Sigmoid colon (tissue), 7 donors: ENCODE data around the gene STRIP1. TPM values are rescaled to one million over a fixed set of nuclear protein-coding genes. Genes with fewer than 3 reads are reported as not detected.

ENCODE experiments used
- DNase-seq: peaks from one replicate; pipeline ENCODE4 v3.0.0-alpha.2; 2019
- H3K27ac ChIP-seq, 4 donors: fragments of 200-600 bp; sonication (generic); one replicate each; pipeline ENCODE4 v1.5.1; 2016 to 2019; ENCODE audit warnings: mild to moderate bottlenecking in 1 of 4
- H3K27me3 ChIP-seq, 3 donors: fragments of 200-600 bp; sonication (generic); one replicate each; pipeline ENCODE4 v1.5.1; 2019; ENCODE audit warnings: mild to moderate bottlenecking in 1 of 3
- H3K36me3 ChIP-seq, 4 donors: fragments of 200-600 bp; sonication (generic); one replicate each; pipeline ENCODE4 v1.5.1; 2016 to 2019
- H3K4me1 ChIP-seq, 4 donors: fragments of 200-600 bp; sonication (generic); one replicate each; pipeline ENCODE4 v1.5.1; 2017 to 2019
- H3K4me3 ChIP-seq, 4 donors: fragments of 200-600 bp; sonication (generic); one replicate each; pipeline ENCODE4 v1.5.1; 2017 to 2019; ENCODE audit warnings: mild to moderate bottlenecking in 2 of 4, moderate library complexity in 1 of 4
- H3K9me3 ChIP-seq, 4 donors: fragments of 200-600 bp in 3 of 4; sonication (generic) in 3 of 4; one replicate each; pipeline versions ENCODE4 v1.5.1 to v1.6.1; 2013 to 2019
- EP300 ChIP-seq, 4 donors: sonication (generic); formaldehyde crosslinking; IDR thresholded peaks; one replicate each; pipeline ENCODE4 v1.6.1; 2017; ENCODE audit warnings: antibody characterized with exemption in 4 of 4
- POLR2A ChIP-seq, 2 donors: fragments of 450-650 bp; IDR thresholded peaks; one replicate each; pipeline ENCODE4 v1.6.1; 2016; ENCODE audit warnings: antibody characterized with exemption in 2 of 2, mild to moderate bottlenecking in 2 of 2, moderate library complexity in 2 of 2
- POLR2AphosphoS5 ChIP-seq, 4 donors: sonication (generic); formaldehyde crosslinking; IDR thresholded peaks; one replicate each; pipeline ENCODE4 v1.6.1; 2017; ENCODE audit warnings: antibody characterized with exemption in 4 of 4
- WGBS, 2 donors: extraction: QIAGEN DNeasy Blood & Tissue Kit; methylation state at CpG; one replicate each; pipeline ENCODE4 v1.1.7; 2013; 5-methylcytosine and 5-hydroxymethylcytosine counted together
- intact Hi-C: fragments of 100-400 bp; cut with DNase I; formaldehyde crosslinking; loops from one replicate; pipeline ENCODE4 v1.15.1; 2023
- polyA plus RNA-seq, 3 donors: library from polyadenylated mRNA; stranded (reverse); fragments of 200-250 nt; gene quantifications; one replicate each; pipeline ENCODE4 v1.2.3, GENCODE V29; 2013
- total RNA-seq, 4 donors: library from RNA; depleted of rRNA; stranded (reverse); fragments of >200 nt; gene quantifications; one replicate each; pipeline ENCODE4 v1.1.0, GENCODE V29; 2016
- TF ChIP-seq, protein P1 (sequence below), 4 experiments: fragments of 450-650 bp in 3 of 4; fragments of 200-600 bp in 1 of 4; IDR thresholded peaks; one replicate each; pipeline ENCODE4 v1.5.1; 2016 to 2019; ENCODE audit warnings: antibody characterized with exemption in 4 of 4, mild to moderate bottlenecking in 3 of 4, moderate library complexity in 2 of 4
- donor health status: healthy with polysubstance abuse.
- donor health status: Bipolar disorder and iron deficiency.
- donor health status: healthy.

STRIP1 gene
- total and polyA plus RNA-seq, 7 donors = 7.9 to 47.8 (median 32.8) TPM

DNA sequence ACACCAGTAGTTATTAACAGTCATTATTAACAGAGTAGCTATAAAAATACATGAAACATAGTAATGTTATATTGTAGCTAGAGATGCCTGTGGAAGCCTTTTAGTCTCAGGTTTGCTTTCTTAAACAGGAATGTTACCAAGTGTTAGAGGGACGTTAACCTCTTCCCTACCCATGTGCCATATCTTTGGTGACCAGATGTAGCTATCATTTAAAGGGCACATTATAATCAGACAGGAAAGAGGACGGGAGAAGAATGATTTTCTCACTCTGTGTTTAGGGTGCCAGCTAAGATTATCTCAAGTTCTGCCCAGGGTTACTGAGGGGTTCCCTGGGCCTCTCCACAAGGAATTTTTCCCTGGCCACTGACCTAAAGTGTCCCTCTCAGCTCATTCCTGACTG lies 57.0 kb downstream of the STRIP1 start:
- no peaks in the 10 kb centered on the region for H3K27me3 ChIP-seq
- intact Hi-C loops = no loop called here
- H3K9me3 ChIP-seq = no peaks in the 10 kb centered on the region

GRCh38 chr1:110091791-110092190 lies 57.4 kb downstream of the STRIP1 start:
- TF ChIP-seq, protein P1, sequence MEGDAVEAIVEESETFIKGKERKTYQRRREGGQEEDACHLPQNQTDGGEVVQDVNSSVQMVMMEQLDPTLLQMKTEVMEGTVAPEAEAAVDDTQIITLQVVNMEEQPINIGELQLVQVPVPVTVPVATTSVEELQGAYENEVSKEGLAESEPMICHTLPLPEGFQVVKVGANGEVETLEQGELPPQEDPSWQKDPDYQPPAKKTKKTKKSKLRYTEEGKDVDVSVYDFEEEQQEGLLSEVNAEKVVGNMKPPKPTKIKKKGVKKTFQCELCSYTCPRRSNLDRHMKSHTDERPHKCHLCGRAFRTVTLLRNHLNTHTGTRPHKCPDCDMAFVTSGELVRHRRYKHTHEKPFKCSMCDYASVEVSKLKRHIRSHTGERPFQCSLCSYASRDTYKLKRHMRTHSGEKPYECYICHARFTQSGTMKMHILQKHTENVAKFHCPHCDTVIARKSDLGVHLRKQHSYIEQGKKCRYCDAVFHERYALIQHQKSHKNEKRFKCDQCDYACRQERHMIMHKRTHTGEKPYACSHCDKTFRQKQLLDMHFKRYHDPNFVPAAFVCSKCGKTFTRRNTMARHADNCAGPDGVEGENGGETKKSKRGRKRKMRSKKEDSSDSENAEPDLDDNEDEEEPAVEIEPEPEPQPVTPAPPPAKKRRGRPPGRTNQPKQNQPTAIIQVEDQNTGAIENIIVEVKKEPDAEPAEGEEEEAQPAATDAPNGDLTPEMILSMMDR (IDR thresholded peaks at IDR 0.05) = no peak
- TF ChIP-seq EP300 (IDR thresholded peaks at IDR 0.05) = no peak
- no peak for TF ChIP-seq POLR2AphosphoS5 (IDR thresholded peaks at IDR 0.05)
- TF ChIP-seq POLR2A (IDR thresholded peaks at IDR 0.05) = no peak
- 79% methylated on average over 3 of the region's 3 CpGs for WGBS, 2 donors
- DNase-seq = no peak
- no peaks in the 10 kb centered on the region for H3K4me1 ChIP-seq
- no peaks in the 10 kb centered on the region for H3K36me3 ChIP-seq
- no peak overlapping the region for H3K4me3 ChIP-seq
- H3K27me3 ChIP-seq = peaks cover 0 to 1% (median 0%) of the 10 kb centered on the region in 3 donors
- intact Hi-C loops = no loop called here
- H3K9me3 ChIP-seq = no peaks in the 10 kb centered on the region
- no peak overlapping the region for H3K27ac ChIP-seq

More for the DNA sequence above, 57.0 kb downstream of the STRIP1 start:
- 59 to 69% methylated on average over 2 of the region's 2 CpGs for WGBS, 2 donors
- Histone ChIP-seq H3K27ac (no peak overlapping the region), H3K4me1 (no peaks in the 10 kb centered on the region), H3K4me3 (no peak overlapping the region), H3K36me3 (no peaks in the 10 kb centered on the region)
- DNase-seq = no peak
- TF ChIP-seq EP300 (IDR thresholded peaks at IDR 0.05) (no peak), POLR2A (IDR thresholded peaks at IDR 0.05) (no peak), POLR2AphosphoS5 (IDR thresholded peaks at IDR 0.05) (no peak)
- TF ChIP-seq, protein P1 (IDR thresholded peaks at IDR 0.05) = no peak

DNA sequence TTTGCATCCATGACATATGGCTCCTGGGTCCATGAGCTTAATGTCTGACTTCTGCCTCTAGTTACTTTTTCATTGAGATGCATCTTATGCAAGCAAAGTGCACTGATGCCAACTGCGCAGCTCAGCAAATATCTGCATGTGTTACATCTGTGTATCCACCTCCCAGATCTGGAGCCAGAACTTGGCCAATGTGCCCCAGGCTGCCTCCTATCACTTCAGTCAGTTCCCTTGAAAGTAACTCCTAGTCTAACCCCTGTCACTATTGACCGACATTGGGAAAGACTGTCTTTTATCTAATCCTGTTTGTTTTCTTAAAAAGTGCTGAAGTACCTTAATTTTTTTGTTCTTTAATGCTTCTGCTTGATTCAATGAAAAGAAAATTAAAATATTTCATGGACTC lies 58.6 kb downstream of the STRIP1 start:
- Histone ChIP-seq H3K4me1 (no peaks in the 10 kb centered on the region), H3K4me3 (no peak overlapping the region), H3K36me3 (no peaks in the 10 kb centered on the region), H3K9me3 (no peaks in the 10 kb centered on the region), H3K27me3 (peaks cover 0 to 3% (median 0%) of the 10 kb centered on the region in 3 donors), H3K27ac (no peak overlapping the region)
- 86 to 90% methylated on average over 2 of the region's 2 CpGs for WGBS, 2 donors
- intact Hi-C loops = no loop called here
- no peak for TF ChIP-seq POLR2AphosphoS5 (IDR thresholded peaks at IDR 0.05)
- TF ChIP-seq, protein P1 (IDR thresholded peaks at IDR 0.05) = no peak
- no peak for TF ChIP-seq POLR2A (IDR thresholded peaks at IDR 0.05)
- no peak for TF ChIP-seq EP300 (IDR thresholded peaks at IDR 0.05)
- DNase-seq = no peak

DNA sequence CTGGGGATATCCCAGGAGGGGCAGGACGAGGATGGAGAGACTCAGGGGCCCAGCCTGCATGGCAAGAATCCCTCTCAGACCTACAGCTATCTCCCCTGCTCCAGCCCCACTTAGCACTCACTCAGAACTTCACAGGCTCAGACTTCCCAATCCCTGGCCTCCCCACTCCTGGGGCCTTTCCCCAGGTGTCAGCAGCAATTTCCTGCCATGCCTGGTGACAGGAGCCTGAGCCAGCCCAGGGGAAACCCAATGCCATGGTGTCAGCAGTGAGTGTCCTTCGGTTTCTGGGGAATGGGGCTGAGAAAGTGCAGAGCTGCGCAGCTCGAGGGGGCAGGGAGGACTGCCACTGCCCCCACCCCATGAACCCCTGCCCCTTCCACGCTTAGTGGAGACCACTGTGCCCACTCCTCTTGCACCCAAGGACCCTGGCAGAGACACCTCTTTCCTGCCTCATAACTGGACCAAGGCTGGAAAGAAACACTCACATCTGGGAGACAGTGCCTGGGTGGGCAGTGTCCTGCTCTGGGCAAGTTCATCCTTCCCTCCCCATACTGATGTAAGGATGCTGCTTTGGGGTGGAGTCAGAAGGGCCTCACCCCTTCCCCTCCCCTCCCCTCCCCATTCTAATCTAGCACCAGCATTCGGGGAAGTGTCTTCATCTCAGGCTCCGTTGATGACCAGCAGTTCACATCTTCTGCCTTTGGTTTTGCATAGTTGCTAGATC lies 60.7 kb downstream of the STRIP1 start:
- WGBS, 2 donors = 54 to 64% methylated on average over 7 of the region's 7 CpGs
- intact Hi-C loops = no loop called here
- no peaks in the 10 kb centered on the region for H3K9me3 ChIP-seq
- no peaks in the 10 kb centered on the region for H3K36me3 ChIP-seq
- TF ChIP-seq POLR2A (IDR thresholded peaks at IDR 0.05) (no peak), EP300 (IDR thresholded peaks at IDR 0.05) (no peak), POLR2AphosphoS5 (IDR thresholded peaks at IDR 0.05) (no peak)
- TF ChIP-seq, protein P1 (IDR thresholded peaks at IDR 0.05) = no peak
- peaks cover 0 to 4% (median 3%) of the 10 kb centered on the region in 3 donors for H3K27me3 ChIP-seq
- DNase-seq = no peak
- no peak overlapping the region for H3K4me3 ChIP-seq
- H3K27ac ChIP-seq = no peak overlapping the region
- no peaks in the 10 kb centered on the region for H3K4me1 ChIP-seq
